Esophagus muscularis mucosa (tissue), 4 donors: Measurements from ENCODE around the gene MCL1. TPM values are rescaled to one million over a fixed set of nuclear protein-coding genes. Genes with fewer than 3 reads are reported as not detected.

Experiments used
- DNase-seq: peaks from one replicate; pipeline ENCODE4 v3.0.0-alpha.2; 2017; ENCODE audit errors: extremely low spot score
- H3K27ac ChIP-seq, 4 donors: fragments of 200-600 bp; sonication (generic); replicated peaks in 1 of 4; 1 replicate in 3 of 4; 2 replicates in 1 of 4; pipeline ENCODE4 v1.5.1; 2016 to 2019; ENCODE audit warnings: mild to moderate bottlenecking in 1 of 4
- H3K27me3 ChIP-seq, 4 donors: fragments of 200-600 bp; sonication (generic); one replicate each; pipeline versions ENCODE4 v1.5.1 to v1.6.0; 2016 to 2019
- H3K36me3 ChIP-seq, 4 donors: fragments of 200-600 bp; sonication (generic); one replicate each; pipeline ENCODE4 v1.5.1; 2016 to 2019
- H3K4me1 ChIP-seq, 4 donors: fragments of 200-600 bp; sonication (generic); one replicate each; pipeline ENCODE4 v1.5.1; 2016 to 2019
- H3K4me3 ChIP-seq, 4 donors: fragments of 200-600 bp; sonication (generic); 1 replicate in 2 of 4; 2 replicates in 2 of 4; pipeline ENCODE4 v1.5.1; 2016 to 2019; ENCODE audit warnings: mild to moderate bottlenecking in 4 of 4, moderate library complexity in 1 of 4
- H3K9me3 ChIP-seq, 4 donors: fragments of 200-600 bp; sonication (generic); 1 replicate in 3 of 4; 2 replicates in 1 of 4; pipeline ENCODE4 v1.5.1; 2016 to 2019
- CTCF ChIP-seq, 3 experiments: fragments of 200-600 bp in 2 of 3; fragments of 450-650 bp in 1 of 3; sonication (generic) in 2 of 3; IDR thresholded peaks; one replicate each; pipeline ENCODE4 v1.5.1; 2017 to 2019; ENCODE audit warnings: antibody characterized with exemption in 3 of 3, mild to moderate bottlenecking in 2 of 3, moderate library complexity in 1 of 3
- EP300 ChIP-seq: sonication (generic); formaldehyde crosslinking; IDR thresholded peaks from one replicate; pipeline ENCODE4 v1.6.1; 2017; ENCODE audit warnings: antibody characterized with exemption
- POLR2A ChIP-seq: fragments of 450-650 bp; IDR thresholded peaks from one replicate; pipeline ENCODE4 v1.6.1; 2017; ENCODE audit warnings: antibody characterized with exemption, moderate library complexity, mild to moderate bottlenecking, low read depth
- POLR2AphosphoS5 ChIP-seq, 2 donors: sonication (generic); formaldehyde crosslinking; IDR thresholded peaks; one replicate each; pipeline ENCODE4 v1.6.1; 2017; ENCODE audit warnings: antibody characterized with exemption in 2 of 2
- WGBS: methylation state at CpG from one replicate; pipeline ENCODE4 v1.1.5; 2018; 5-methylcytosine and 5-hydroxymethylcytosine counted together
- intact Hi-C: fragments of 100-400 bp; cut with DNase I; formaldehyde crosslinking; loops from one replicate; pipeline ENCODE4 v1.15.1; 2023
- total RNA-seq, 4 donors: library from RNA; depleted of rRNA; stranded (reverse); fragments of >200 nt; gene quantifications; one replicate each; pipeline versions ENCODE4 v1.1.0 to v1.2.1, GENCODE V29; 2016

Gene MCL1
- total RNA-seq, 4 donors from 2014 or later = 192 to 460 (median 255) TPM

GRCh38 chr1:150558303-150558704 lies 21.1 kb downstream of the MCL1 start:
- H3K27me3 ChIP-seq = no peaks in the 10 kb centered on the region
- no peak for DNase-seq
- H3K36me3 ChIP-seq = peaks cover 6 to 52% (median 36%) of the 10 kb centered on the region in 4 donors
- peaks cover 46 to 93% (median 66%) of the 10 kb centered on the region in 4 donors for H3K4me1 ChIP-seq
- no peaks in the 10 kb centered on the region for H3K9me3 ChIP-seq
- WGBS = 76% methylated on average over 9 of the region's 15 CpGs
- H3K27ac ChIP-seq = peak overlapping the region; percentile 93 to 100 (median 98)
- H3K4me3 ChIP-seq = peak overlapping the region; percentile 29 to 61 (median 52)
- intact Hi-C loops = loop anchor here (10.0 kb wide), 1 partner anchor 256 kb away; no protein-coding TSS in a partner anchor
- no peak for TF ChIP-seq POLR2AphosphoS5 (IDR thresholded peaks at IDR 0.05)
- TF ChIP-seq EP300 = no peak
- no peak for TF ChIP-seq CTCF (IDR thresholded peaks at IDR 0.05)
- TF ChIP-seq POLR2A = no peak

DNA sequence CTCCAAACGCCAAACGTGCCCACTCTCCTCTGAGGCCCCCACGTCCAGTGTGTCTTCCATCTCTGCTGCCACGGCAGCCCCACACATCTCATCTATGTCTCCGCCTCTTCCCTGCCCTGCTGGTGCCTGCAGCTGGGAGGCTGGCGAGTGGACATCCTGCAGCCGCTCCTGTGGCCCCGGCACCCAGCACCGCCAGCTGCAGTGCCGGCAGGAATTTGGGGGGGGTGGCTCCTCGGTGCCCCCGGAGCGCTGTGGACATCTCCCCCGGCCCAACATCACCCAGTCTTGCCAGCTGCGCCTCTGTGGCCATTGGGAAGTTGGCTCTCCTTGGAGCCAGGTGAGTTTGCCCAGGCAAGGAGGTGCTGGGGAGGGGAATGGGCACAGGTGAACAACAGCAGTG lies 21.6 kb downstream of the MCL1 start:
- intact Hi-C loops = loop anchor here (10.0 kb wide), 1 partner anchor 257 kb away; no protein-coding TSS in a partner anchor
- peak overlapping the region; percentile 93 to 100 (median 98) for H3K27ac ChIP-seq
- WGBS = 85% methylated on average over 9 of the region's 15 CpGs
- no peak overlapping the region for H3K4me3 ChIP-seq
- H3K4me1 ChIP-seq = peaks cover 46 to 93% (median 66%) of the 10 kb centered on the region in 4 donors
- H3K9me3 ChIP-seq = no peaks in the 10 kb centered on the region
- H3K27me3 ChIP-seq = no peaks in the 10 kb centered on the region
- TF ChIP-seq POLR2A (no peak), CTCF (IDR thresholded peaks at IDR 0.05) (no peak), POLR2AphosphoS5 (IDR thresholded peaks at IDR 0.05) (no peak), EP300 (no peak)
- H3K36me3 ChIP-seq = peaks cover 6 to 52% (median 36%) of the 10 kb centered on the region in 4 donors
- no peak for DNase-seq

DNA sequence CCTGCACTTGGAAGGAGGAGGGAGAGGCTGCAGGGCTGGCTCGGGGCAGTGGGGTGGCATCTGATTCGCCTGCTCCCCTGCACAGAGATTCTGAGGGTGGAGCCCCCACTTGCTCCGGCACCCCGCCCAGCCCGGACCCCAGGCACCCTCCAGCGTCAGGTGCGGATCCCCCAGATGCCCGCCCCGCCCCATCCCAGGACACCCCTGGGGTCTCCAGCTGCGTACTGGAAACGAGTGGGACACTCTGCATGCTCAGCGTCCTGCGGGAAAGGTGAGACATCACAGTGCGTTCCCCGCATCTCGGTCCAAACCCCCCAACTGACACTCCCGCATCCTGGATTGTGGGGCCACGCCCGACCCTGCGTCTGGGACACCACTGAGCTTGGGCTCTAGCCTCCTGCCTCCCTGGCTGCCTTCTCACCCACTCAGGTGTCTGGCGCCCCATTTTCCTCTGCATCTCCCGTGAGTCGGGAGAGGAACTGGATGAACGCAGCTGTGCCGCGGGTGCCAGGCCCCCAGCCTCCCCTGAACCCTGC lies 22.3 kb downstream of the MCL1 start:
- Histone ChIP-seq H3K27ac (peak overlapping the region in 2 of 4 donors; percentile 42 to 100), H3K9me3 (no peaks in the 10 kb centered on the region), H3K4me1 (peaks cover 46 to 93% (median 65%) of the 10 kb centered on the region in 4 donors), H3K27me3 (no peaks in the 10 kb centered on the region), H3K36me3 (peaks cover 6 to 52% (median 36%) of the 10 kb centered on the region in 4 donors), H3K4me3 (no peak overlapping the region)
- DNase-seq = no peak
- TF ChIP-seq POLR2A (no peak), POLR2AphosphoS5 (IDR thresholded peaks at IDR 0.05) (no peak), CTCF (IDR thresholded peaks at IDR 0.05) (no peak), EP300 (no peak)
- intact Hi-C loops = loop anchor here (10.0 kb wide), 1 partner anchor 258 kb away; no protein-coding TSS in a partner anchor
- 84% methylated on average over 23 of the region's 26 CpGs for whole genome bisulfite sequencing

GRCh38 chr1:150555971-150556865 lies 23.2 kb downstream of the MCL1 start:
- intact Hi-C loops = loop anchor here (10.0 kb wide), 1 partner anchor 259 kb away; no protein-coding TSS in a partner anchor

More at GRCh38 chr1:150555971-150556865, 23.2 kb downstream of the MCL1 start:
- Histone ChIP-seq H3K4me1 (peaks cover 51 to 95% (median 71%) of the 10 kb centered on the region in 4 donors), H3K27ac (peak overlapping the region; percentile 16 to 42 (median 29)), H3K27me3 (no peaks in the 10 kb centered on the region), H3K4me3 (no peak overlapping the region), H3K36me3 (peaks cover 6 to 52% (median 36%) of the 10 kb centered on the region in 4 donors), H3K9me3 (no peaks in the 10 kb centered on the region)
- WGBS = 75% methylated on average over 15 of the region's 26 CpGs
- no peak for DNase-seq
- no peak for TF ChIP-seq CTCF (IDR thresholded peaks at IDR 0.05)
- no peak for TF ChIP-seq POLR2AphosphoS5 (IDR thresholded peaks at IDR 0.05)
- TF ChIP-seq POLR2A = no peak
